ENCODE results near the gene BOD1.

GRCh38 chr5:173594061-173594460 lies 22.4 kb downstream of the BOD1 start:
- no peak for TF ChIP-seq ZNF274 (IDR thresholded peaks at IDR 0.05; ENCODE audit: borderline replicate concordance, extremely low read depth, low read length)
- TF ChIP-seq CTCF (IDR thresholded peaks at IDR 0.05; ENCODE audit: control extremely low read depth in 1 of 3, insufficient read depth in 1 of 3, low read depth in 1 of 3, low read length in 3 of 3): no peak
- no peak for TF ChIP-seq NRF1 (IDR thresholded peaks at IDR 0.05; ENCODE audit: low read depth, low read length)
- no peak for TF ChIP-seq HDAC6 (IDR thresholded peaks at IDR 0.05; ENCODE audit: low read depth, low read length)
- TF ChIP-seq RAD21 (IDR thresholded peaks at IDR 0.05 in 1 of 2, conservative IDR thresholded peaks at IDR 0.05 in 1 of 2; ENCODE audit: low read depth in 2 of 2, low read length in 2 of 2): no peak

Measured in H1 (cell line).